Muscle layer of duodenum (tissue), 2 donors: ENCODE results near the gene PLA2R1.

Experiments
- H3K27ac ChIP-seq: one replicate; pipeline ENCODE4 v1.7.0; 2013; ENCODE audit warnings: mild to moderate bottlenecking, low read length
- H3K27me3 ChIP-seq: one replicate; pipeline ENCODE4 v1.7.0; 2013; ENCODE audit warnings: low read depth, mild to moderate bottlenecking, control low read depth, low read length
- H3K36me3 ChIP-seq, 2 donors: one replicate each; pipeline ENCODE4 v1.7.0; 2013; ENCODE audit warnings: low read length in 2 of 2, control low read depth in 1 of 2, mild to moderate bottlenecking in 1 of 2; ENCODE audit not compliant: insufficient read depth in 2 of 2, control insufficient read depth in 1 of 2
- H3K4me1 ChIP-seq, 2 donors: one replicate each; pipeline ENCODE4 v1.7.0; 2013; ENCODE audit warnings: low read length in 2 of 2, mild to moderate bottlenecking in 2 of 2, control low read depth in 1 of 2, moderate library complexity in 1 of 2; ENCODE audit not compliant: insufficient read depth in 2 of 2, control insufficient read depth in 1 of 2
- H3K4me3 ChIP-seq, 2 donors: one replicate each; pipeline ENCODE4 v1.7.0; 2013; ENCODE audit warnings: low read length in 2 of 2, low read depth in 1 of 2, mild to moderate bottlenecking in 1 of 2
- H3K9me3 ChIP-seq, 2 donors: one replicate each; pipeline ENCODE4 v1.7.0; 2013; ENCODE audit warnings: low read length in 2 of 2, control low read depth in 1 of 2, mild to moderate bottlenecking in 1 of 2; ENCODE audit not compliant: control insufficient read depth in 1 of 2
- donor health status: healthy.

Gene PLA2R1

DNA sequence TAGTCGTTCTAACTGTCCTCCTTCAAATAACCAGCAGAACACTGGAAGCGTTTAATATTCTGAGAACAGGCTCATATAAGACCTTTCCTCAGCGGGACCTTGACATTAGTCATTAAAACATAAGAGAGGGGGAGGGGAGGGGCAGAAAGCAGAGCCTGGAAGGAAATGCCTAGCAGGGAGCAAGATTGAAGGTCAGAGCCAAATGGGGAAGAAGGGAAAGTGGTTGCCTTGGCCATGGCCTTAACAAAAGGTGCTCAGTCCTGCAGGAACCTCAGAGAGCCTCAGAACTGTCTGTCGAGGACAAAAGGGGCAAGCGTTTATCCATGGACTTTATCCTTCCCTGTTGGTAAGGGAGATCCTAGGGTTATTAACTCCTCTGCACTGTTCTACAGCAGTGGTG is 856 bp upstream of the PLA2R1 start:
- peak overlapping the region; percentile 74 to 84 for H3K4me3 ChIP-seq
- H3K27me3 ChIP-seq, result no peaks in the 10 kb centered on the region
- peaks cover 5 to 6% of the 10 kb centered on the region in 2 donors for H3K4me1 ChIP-seq
- no peak overlapping the region for H3K27ac ChIP-seq
- H3K9me3 ChIP-seq, result no peaks in the 10 kb centered on the region
- no peaks in the 10 kb centered on the region for H3K36me3 ChIP-seq

- no peak overlapping the region for H3K27ac ChIP-seq
- peak overlapping the region; percentile 74 to 84 for H3K4me3 ChIP-seq
- H3K9me3 ChIP-seq, result no peaks in the 10 kb centered on the region
- peaks cover 5 to 6% of the 10 kb centered on the region in 2 donors for H3K4me1 ChIP-seq
- no peaks in the 10 kb centered on the region for H3K36me3 ChIP-seq
- H3K27me3 ChIP-seq, result no peaks in the 10 kb centered on the region
These were observed 497 bp downstream of the PLA2R1 start for GRCh38 chr2:160061944-160062291.

DNA sequence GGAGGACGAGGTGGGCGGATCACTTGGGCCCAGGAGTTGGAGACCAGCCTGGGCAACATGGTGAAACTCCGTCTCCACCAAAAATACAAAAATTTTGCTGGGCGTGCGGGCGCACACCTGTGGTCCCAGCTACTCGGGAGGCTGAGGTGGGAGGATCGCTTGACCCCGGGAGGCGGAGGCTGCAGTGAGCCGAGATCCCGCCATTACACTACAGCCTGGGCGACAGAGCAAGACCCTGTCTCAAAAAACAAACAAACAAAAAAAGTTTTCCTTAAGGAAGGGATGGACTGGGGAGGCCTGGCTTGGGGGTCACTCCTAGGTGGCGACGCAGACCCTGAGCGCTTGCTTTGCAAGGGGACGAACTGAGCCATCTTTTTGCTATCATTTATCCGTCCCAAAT is 882 bp downstream of the PLA2R1 start:
- Histone ChIP-seq H3K4me3 (peak overlapping the region in 1 of 2 donors; percentile 84), H3K9me3 (no peaks in the 10 kb centered on the region), H3K36me3 (no peaks in the 10 kb centered on the region), H3K27ac (no peak overlapping the region), H3K4me1 (peaks cover 5 to 6% of the 10 kb centered on the region in 2 donors), H3K27me3 (no peaks in the 10 kb centered on the region)

- H3K9me3 ChIP-seq, result no peaks in the 10 kb centered on the region
- no peak overlapping the region for H3K27ac ChIP-seq
- no peaks in the 10 kb centered on the region for H3K27me3 ChIP-seq
- no peaks in the 10 kb centered on the region for H3K36me3 ChIP-seq
- H3K4me3 ChIP-seq, result no peak overlapping the region
- peaks cover 5 to 6% of the 10 kb centered on the region in 2 donors for H3K4me1 ChIP-seq
These were observed 2.1 kb downstream of the PLA2R1 start for GRCh38 chr2:160060297-160060696.

- no peak overlapping the region for H3K4me3 ChIP-seq
- H3K36me3 ChIP-seq, result no peaks in the 10 kb centered on the region
- no peak overlapping the region for H3K27ac ChIP-seq
- H3K9me3 ChIP-seq, result no peaks in the 10 kb centered on the region
- no peaks in the 10 kb centered on the region for H3K4me1 ChIP-seq
- H3K27me3 ChIP-seq, result no peaks in the 10 kb centered on the region
These were observed 5.1 kb downstream of the PLA2R1 start for GRCh38 chr2:160057356-160057755.

DNA sequence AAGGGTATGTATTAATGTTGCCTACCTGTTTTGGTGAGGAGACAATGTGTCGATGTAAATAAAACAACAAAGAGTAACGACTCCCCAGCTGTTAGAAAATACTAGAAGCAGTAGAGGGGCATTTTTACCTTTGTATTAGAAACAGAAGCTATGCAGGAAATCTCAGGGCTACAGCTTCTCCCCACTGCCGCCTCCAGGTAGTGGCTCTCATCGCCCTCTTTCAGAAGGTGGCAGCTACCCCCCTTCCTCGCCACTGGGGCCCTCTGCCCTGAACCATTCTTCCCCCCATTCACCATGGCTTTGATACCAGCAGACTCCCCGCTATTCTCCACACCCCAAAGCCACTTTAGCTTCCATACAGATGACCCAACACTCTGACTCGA is 6.7 kb downstream of the PLA2R1 start:
- no peaks in the 10 kb centered on the region for H3K27me3 ChIP-seq
- no peaks in the 10 kb centered on the region for H3K36me3 ChIP-seq
- no peak overlapping the region for H3K4me3 ChIP-seq
- no peak overlapping the region for H3K27ac ChIP-seq
- peaks cover 0 to 7% of the 10 kb centered on the region in 2 donors for H3K4me1 ChIP-seq
- H3K9me3 ChIP-seq, result no peaks in the 10 kb centered on the region

DNA sequence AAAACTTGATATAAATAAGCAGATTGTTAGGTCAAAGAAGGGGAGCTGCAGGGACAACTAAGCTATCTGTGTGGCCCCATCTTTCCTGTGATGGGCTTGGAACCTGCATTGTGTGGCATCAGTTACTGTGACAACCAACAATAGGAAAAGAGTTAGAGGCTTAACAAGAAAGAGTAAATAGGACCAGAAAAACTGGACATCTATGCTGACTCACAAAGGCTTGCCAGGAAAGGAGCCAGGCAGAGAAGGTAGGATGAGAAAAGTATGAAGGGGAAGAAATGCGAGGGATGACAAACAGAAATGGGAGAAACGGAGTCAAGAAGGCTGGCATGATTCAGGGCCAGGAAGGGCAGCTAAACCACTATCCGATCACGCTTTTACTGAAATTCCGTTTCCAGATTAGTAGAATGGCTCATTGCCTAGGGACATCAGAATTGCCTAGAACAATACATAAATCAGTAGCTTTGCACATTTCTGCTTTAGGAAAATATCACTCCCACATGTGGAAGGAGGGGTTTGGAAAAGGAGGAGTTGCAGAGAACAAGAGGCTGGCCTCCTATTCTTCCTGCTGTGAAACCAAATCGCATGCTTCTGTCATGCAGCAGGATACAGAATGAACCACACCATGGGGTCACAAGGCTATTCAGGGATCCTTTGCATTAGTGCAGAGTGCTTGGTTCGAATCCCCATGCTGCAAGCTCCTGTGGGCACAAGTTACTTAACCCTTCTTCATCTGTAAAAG is 7.3 kb downstream of the PLA2R1 start:
- no peaks in the 10 kb centered on the region for H3K36me3 ChIP-seq
- H3K27ac ChIP-seq, result no peak overlapping the region
- peaks cover 0 to 7% of the 10 kb centered on the region in 2 donors for H3K4me1 ChIP-seq
- no peaks in the 10 kb centered on the region for H3K9me3 ChIP-seq
- H3K4me3 ChIP-seq, result peak overlapping the region in 1 of 2 donors; percentile 15
- H3K27me3 ChIP-seq, result no peaks in the 10 kb centered on the region

GRCh38 chr2:160053946-160054345 is 8.5 kb downstream of the PLA2R1 start:
- H3K27ac ChIP-seq, result no peak overlapping the region
- no peaks in the 10 kb centered on the region for H3K9me3 ChIP-seq
- H3K4me3 ChIP-seq, result no peak overlapping the region
- no peaks in the 10 kb centered on the region for H3K36me3 ChIP-seq
- H3K27me3 ChIP-seq, result no peaks in the 10 kb centered on the region
- H3K4me1 ChIP-seq, result peaks cover 0 to 7% of the 10 kb centered on the region in 2 donors

GRCh38 chr2:160052531-160052930 is 9.9 kb downstream of the PLA2R1 start:
- Histone ChIP-seq H3K27me3 (no peaks in the 10 kb centered on the region), H3K4me3 (no peak overlapping the region), H3K4me1 (peaks cover 0 to 7% of the 10 kb centered on the region in 2 donors), H3K36me3 (no peaks in the 10 kb centered on the region), H3K27ac (no peak overlapping the region), H3K9me3 (no peaks in the 10 kb centered on the region)

- peaks cover 0 to 7% of the 10 kb centered on the region in 2 donors for H3K4me1 ChIP-seq
- no peaks in the 10 kb centered on the region for H3K36me3 ChIP-seq
- H3K9me3 ChIP-seq, result no peaks in the 10 kb centered on the region
- H3K27me3 ChIP-seq, result no peaks in the 10 kb centered on the region
- no peak overlapping the region for H3K27ac ChIP-seq
- H3K4me3 ChIP-seq, result no peak overlapping the region
These were observed 11.0 kb downstream of the PLA2R1 start for GRCh38 chr2:160051371-160051800.

DNA sequence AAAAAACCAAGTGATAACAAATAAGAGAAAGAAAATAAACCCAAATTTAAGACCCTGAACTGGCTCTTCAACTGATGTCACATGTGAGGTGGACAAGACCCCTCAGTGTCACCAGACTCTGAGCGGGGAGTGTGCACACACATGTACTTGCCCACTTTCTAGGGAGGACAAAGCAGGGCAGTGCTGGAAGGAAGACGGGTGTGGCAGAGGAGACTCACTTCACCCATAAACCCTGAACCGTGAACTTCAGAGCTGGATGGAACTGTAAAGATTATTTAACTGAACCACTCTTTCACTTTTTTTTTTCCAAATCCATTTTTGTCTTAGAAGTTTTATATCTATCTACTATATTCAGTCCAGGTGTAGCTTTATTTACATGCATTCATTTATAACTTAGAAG is 12.3 kb downstream of the PLA2R1 start:
- Histone ChIP-seq H3K36me3 (no peaks in the 10 kb centered on the region), H3K4me3 (no peak overlapping the region), H3K27me3 (no peaks in the 10 kb centered on the region), H3K9me3 (no peaks in the 10 kb centered on the region), H3K4me1 (peaks cover 0 to 7% of the 10 kb centered on the region in 2 donors), H3K27ac (no peak overlapping the region)

GRCh38 chr2:160045703-160046210 is 16.7 kb downstream of the PLA2R1 start:
- H3K9me3 ChIP-seq, result no peaks in the 10 kb centered on the region
- no peak overlapping the region for H3K4me3 ChIP-seq
- H3K27me3 ChIP-seq, result no peaks in the 10 kb centered on the region
- H3K36me3 ChIP-seq, result no peaks in the 10 kb centered on the region
- no peak overlapping the region for H3K27ac ChIP-seq
- no peaks in the 10 kb centered on the region for H3K4me1 ChIP-seq
